ENCODE data around the gene SETD6. TPM values are rescaled to one million over a fixed set of nuclear protein-coding genes. Genes with fewer than 3 reads are reported as not detected.

SETD6 gene
- total RNA-seq, 1 donor from 2014 or later, result 23.2 TPM

DNA sequence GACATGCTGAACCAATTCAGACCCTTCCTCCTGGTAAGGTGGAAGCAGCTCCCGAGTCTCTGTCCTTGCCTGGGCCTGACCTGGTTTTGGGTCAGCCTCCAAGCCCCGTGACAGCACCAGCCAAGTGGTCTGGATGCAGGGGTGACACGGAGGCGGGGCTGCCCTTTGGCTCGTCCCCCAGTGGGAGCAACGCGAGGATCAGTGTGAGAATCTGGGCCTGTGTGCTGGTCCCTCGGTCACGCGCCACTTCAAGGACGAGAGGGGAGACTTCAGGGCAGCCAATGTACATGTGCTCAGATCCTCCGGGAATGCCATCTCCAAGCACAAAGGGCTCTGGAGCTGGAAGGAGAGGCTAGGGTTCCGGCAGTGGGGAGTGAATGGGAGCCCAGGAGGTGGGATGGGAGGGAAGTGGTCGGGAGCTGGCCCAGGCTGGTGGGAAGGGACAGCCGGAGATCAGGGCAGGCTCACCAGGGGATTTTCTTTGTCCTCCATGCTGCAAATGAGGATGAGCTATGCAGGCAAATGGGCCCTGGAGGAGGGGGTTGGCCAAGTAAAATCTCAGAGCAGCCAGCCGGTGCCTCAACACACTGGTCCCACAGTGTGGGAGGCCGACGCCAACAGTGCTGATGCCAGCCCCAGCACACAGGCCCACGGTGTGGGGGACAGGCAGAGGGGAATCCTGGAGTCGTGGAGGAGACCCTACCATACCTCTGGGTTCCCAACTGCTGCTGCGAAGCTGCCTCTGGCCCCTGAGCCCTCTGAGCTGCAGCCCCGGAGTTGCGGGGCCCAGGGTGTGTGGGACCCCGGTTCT, 19.6 kb upstream of the SETD6 start:
- Histone ChIP-seq H3K4me3 (ENCODE audit: low read depth, low read length) (no peak overlapping the region), H3K27me3 (ENCODE audit: control insufficient read depth, insufficient read depth, low read length) (no peaks in the 10 kb centered on the region), H3K36me3 (ENCODE audit: control insufficient read depth, insufficient read depth, low read length) (no peaks in the 10 kb centered on the region)
- DNase-seq (ENCODE audit: low read depth) (no peak), FAIRE-seq (no peak)
- TF ChIP-seq, protein P1, sequence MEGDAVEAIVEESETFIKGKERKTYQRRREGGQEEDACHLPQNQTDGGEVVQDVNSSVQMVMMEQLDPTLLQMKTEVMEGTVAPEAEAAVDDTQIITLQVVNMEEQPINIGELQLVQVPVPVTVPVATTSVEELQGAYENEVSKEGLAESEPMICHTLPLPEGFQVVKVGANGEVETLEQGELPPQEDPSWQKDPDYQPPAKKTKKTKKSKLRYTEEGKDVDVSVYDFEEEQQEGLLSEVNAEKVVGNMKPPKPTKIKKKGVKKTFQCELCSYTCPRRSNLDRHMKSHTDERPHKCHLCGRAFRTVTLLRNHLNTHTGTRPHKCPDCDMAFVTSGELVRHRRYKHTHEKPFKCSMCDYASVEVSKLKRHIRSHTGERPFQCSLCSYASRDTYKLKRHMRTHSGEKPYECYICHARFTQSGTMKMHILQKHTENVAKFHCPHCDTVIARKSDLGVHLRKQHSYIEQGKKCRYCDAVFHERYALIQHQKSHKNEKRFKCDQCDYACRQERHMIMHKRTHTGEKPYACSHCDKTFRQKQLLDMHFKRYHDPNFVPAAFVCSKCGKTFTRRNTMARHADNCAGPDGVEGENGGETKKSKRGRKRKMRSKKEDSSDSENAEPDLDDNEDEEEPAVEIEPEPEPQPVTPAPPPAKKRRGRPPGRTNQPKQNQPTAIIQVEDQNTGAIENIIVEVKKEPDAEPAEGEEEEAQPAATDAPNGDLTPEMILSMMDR (IDR thresholded peaks at IDR 0.05; ENCODE audit: insufficient read depth, low read length, severe bottlenecking), result no peak

DNA sequence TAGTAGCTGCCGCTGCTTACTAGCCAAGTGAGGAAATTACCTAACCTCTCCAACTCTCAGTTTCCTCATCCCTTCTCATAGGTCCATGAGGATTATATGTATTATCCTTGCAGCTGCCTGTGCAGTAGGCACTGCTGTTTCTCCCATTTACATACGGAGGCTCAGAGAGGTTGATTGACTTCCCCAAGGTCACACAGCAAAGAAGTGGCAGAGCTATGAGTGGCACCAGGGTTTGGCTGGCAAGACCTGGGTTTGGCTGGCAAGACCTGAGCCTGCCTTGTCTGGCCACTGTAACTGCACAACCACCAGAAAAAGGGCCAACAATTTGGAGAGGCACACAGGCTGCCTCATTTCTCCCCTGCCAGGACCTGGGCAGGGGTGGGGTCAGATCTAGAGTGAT, 17.8 kb upstream of the SETD6 start:
- peaks cover 2% of the 10 kb centered on the region for H3K27me3 ChIP-seq (ENCODE audit: control insufficient read depth, insufficient read depth, low read length)
- no peaks in the 10 kb centered on the region for H3K36me3 ChIP-seq (ENCODE audit: control insufficient read depth, insufficient read depth, low read length)
- no peak for FAIRE-seq
- DNase-seq (ENCODE audit: low read depth), result no peak
- TF ChIP-seq, protein P1 (IDR thresholded peaks at IDR 0.05; ENCODE audit: insufficient read depth, low read length, severe bottlenecking), result no peak
- H3K4me3 ChIP-seq (ENCODE audit: low read depth, low read length), result no peak overlapping the region

DNA sequence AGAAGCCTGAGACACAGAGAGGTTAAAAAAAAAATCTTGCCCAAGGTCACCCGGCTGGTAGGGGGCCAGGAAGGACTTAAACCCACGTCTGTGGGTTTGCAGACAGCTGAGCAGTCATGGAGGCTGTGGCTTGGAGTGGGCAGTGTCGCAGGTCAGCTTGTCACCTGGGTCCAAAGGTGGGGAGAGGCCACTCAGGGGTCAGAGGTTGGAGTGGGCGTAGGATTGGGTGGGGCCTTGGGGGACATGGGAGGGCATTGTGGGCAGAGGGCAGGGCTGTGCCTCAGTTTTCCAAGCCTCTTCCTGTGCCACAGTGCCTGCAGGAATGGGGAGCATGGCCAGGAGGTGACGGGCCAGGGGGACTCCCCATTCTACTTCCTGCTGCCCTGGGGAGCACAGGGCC, 17.4 kb upstream of the SETD6 start:
- TF ChIP-seq, protein P1 (IDR thresholded peaks at IDR 0.05; ENCODE audit: insufficient read depth, low read length, severe bottlenecking), result no peak
- Histone ChIP-seq H3K36me3 (ENCODE audit: control insufficient read depth, insufficient read depth, low read length) (no peaks in the 10 kb centered on the region), H3K27me3 (ENCODE audit: control insufficient read depth, insufficient read depth, low read length) (peaks cover 2% of the 10 kb centered on the region), H3K4me3 (ENCODE audit: low read depth, low read length) (no peak overlapping the region)
- DNase-seq (ENCODE audit: low read depth) (no peak), FAIRE-seq (no peak)

DNA sequence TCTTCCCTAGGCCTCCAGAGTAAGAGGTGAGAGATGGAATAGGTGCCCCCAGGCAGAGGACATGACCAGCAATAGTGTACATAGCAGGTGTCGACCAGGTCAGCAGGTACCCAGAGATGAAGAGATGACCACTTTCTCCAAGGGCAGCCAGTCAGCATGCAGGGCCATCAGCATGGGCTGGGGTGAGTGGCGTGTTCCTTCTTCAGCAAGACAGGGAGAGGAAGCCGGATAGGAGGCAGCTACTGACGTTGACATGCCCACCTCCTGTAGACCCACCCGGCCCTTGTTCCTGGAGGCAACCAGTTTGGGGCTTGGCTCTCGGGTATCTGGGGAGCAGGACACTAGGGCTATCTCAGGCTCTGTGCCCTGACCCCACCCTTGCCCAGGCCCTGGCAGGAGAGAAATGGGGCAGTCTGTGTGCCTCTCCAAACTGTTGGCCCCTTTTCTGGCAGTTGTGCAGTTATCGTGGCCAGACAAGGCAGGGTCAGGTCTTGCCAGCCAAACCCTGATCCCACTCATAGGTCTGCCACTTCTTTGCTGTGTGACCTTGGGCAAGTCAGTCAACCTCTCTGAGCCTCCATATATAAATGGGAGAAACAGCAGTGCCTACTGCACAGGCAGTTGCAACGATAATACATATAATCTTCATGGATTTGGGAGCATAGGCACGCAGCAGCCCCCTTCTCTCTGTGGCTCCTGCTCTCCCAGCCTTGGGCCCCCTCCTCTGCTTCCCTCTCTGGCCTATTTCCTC, 16.8 kb upstream of the SETD6 start:
- H3K4me3 ChIP-seq (ENCODE audit: low read depth, low read length), result no peak overlapping the region
- FAIRE-seq (peak; percentile 52), DNase-seq (ENCODE audit: low read depth) (no peak)
- peaks cover 2% of the 10 kb centered on the region for H3K27me3 ChIP-seq (ENCODE audit: control insufficient read depth, insufficient read depth, low read length)
- TF ChIP-seq, protein P1 (IDR thresholded peaks at IDR 0.05; ENCODE audit: insufficient read depth, low read length, severe bottlenecking), result no peak
- H3K36me3 ChIP-seq (ENCODE audit: control insufficient read depth, insufficient read depth, low read length), result no peaks in the 10 kb centered on the region

DNA sequence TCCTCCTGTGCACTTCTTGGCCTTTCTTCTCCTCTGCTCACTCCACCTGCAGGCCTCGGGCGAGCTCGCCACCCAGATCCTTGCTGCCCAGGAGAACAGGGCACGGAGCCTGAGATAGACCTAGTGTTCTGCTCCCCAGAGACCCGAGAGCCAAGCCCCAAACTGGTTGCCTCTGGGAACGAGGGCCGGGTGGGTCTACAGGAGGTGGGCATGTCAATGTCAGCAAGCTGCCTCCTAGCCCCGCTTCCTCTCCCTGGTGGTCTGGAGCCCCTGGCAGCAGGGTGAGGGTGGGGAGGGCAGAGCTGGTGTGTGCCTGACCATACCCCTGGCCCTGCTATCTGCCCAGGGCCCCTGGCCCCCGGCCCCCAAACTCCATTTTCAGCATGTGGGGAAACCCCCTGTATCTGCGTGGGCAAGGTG, 16.2 kb upstream of the SETD6 start:
- DNase-seq (ENCODE audit: low read depth) (no peak), FAIRE-seq (no peak)
- TF ChIP-seq, protein P1 (IDR thresholded peaks at IDR 0.05; ENCODE audit: insufficient read depth, low read length, severe bottlenecking), result no peak
- Histone ChIP-seq H3K27me3 (ENCODE audit: control insufficient read depth, insufficient read depth, low read length) (peaks cover 2% of the 10 kb centered on the region), H3K4me3 (ENCODE audit: low read depth, low read length) (no peak overlapping the region), H3K36me3 (ENCODE audit: control insufficient read depth, insufficient read depth, low read length) (no peaks in the 10 kb centered on the region)
